ENCODE measurements around the gene WWC2. TPM values are rescaled to one million over a fixed set of nuclear protein-coding genes. Genes with fewer than 3 reads are reported as not detected.

The WWC2 gene
- total RNA-seq, 4 donors from 2014 or later, result 24.3 to 50.7 (median 41.8) TPM

GRCh38 chr4:183314336-183314735 lies 215.3 kb downstream of the WWC2 start:
- TF ChIP-seq, protein P1, sequence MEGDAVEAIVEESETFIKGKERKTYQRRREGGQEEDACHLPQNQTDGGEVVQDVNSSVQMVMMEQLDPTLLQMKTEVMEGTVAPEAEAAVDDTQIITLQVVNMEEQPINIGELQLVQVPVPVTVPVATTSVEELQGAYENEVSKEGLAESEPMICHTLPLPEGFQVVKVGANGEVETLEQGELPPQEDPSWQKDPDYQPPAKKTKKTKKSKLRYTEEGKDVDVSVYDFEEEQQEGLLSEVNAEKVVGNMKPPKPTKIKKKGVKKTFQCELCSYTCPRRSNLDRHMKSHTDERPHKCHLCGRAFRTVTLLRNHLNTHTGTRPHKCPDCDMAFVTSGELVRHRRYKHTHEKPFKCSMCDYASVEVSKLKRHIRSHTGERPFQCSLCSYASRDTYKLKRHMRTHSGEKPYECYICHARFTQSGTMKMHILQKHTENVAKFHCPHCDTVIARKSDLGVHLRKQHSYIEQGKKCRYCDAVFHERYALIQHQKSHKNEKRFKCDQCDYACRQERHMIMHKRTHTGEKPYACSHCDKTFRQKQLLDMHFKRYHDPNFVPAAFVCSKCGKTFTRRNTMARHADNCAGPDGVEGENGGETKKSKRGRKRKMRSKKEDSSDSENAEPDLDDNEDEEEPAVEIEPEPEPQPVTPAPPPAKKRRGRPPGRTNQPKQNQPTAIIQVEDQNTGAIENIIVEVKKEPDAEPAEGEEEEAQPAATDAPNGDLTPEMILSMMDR (IDR thresholded peaks at IDR 0.05; ENCODE audit: low read depth), result no peak

DNA sequence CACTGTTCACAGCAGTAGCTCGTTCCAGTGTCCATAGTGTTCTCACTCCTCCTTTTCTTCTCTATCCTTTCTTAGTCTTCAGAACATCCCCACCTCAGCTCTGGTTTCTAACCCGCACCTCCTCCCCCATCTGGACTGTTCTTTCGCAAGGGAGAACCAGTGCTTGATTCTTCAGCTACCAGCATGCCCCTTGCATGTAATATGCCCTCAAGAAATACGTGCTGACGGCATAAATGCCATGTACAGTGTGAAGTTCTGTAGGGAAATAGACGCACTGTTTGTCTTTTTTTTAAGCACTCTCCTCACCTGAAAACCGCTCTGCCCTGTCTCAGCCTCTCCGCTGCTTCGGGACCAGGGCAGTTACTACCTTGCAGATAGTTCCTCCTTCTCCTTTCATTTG lies 215.7 kb downstream of the WWC2 start:
- TF ChIP-seq, protein P1 (IDR thresholded peaks at IDR 0.05; ENCODE audit: low read depth), result no peak

- TF ChIP-seq, protein P1 (IDR thresholded peaks at IDR 0.05; ENCODE audit: low read depth), result no peak
Measured at GRCh38 chr4:183318656-183319055, 219.6 kb downstream of the WWC2 start.

DNA sequence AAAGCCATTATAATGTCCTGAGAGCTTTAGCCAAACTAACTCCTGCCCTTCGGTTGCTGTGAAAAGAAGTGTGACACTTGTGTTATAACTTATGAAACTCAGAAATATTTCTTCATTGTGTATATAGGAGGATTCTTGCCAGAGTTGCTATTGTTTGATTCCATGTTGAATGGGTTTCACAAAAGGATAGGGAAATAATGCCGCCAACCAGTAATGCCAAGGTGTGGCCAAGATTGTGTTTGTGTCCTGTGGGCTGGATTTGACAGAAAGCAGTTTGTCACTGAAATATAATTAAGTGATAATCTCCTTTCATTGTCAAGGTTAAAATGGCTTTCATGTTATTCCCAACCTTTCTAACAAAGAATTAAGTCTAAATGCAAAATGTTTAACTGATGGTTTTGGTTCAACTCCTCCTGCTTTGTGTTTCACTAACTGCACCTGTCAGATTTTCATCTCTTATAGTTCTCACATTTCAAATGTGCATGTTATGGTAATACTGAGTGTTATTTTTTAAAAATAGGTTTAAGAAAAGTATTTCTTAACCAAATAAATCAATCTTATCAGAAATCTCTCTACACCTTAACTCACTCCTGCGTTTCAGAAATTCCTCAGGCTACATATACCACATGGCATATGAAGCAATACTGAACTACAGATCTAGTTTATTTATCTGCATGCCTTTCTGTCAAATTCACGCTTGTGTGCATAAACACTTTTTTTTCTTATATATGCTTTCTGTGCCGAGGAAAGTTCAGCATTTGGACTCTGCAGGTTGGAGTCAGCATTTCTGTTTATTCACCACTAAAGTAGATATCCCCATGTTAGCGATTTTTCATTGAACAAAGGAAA lies 221.4 kb downstream of the WWC2 start, which contains the start of gene CLDN22:
TSS of gene CLDN22 (minus strand) at position 66 of the 849 bp plus-strand sequence. CDS start at position 8, 58 bp downstream.
- TF ChIP-seq, protein P1 (IDR thresholded peaks at IDR 0.05; ENCODE audit: low read depth), result no peak

DNA sequence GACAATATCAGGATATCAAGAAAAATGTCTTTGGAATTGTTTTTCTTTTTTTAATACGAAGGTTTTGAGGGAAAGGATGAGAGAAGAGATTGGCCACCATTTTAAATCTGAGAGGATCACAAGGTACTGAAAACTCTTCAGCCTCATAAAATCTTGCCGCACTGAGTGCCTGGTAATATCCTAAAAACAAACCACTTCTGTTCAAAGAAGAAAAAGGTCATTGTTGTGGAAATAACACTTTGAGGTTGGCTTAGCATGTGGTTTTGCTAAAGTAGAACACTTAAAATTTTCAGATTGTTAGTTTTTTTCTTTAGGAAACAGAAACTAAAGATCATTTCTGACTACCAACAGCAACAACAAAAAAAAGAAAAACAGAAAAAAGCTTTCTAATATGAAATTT lies 222.0 kb downstream of the WWC2 start:
- TF ChIP-seq, protein P1 (IDR thresholded peaks at IDR 0.05; ENCODE audit: low read depth), result no peak

DNA sequence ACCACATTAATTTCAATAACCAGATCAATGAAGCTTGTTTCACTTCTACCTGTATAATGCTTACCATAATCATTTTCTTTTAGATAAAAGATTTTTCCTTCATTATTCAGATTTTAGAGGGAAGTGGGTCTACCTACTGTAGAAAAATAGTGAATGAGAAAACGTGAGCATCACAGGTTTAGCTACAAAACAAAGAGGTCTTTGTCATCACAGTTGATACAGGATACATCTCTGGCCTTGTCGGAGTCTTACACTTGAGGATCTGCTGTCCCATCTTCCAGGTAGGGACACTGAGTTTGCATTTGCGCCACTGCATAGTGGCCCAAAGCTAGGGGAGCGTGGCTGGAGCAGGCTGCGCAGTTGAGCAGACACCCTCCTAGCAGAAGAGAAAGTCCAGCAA lies 222.5 kb downstream of the WWC2 start:
- TF ChIP-seq, protein P1 (IDR thresholded peaks at IDR 0.05; ENCODE audit: low read depth), result no peak

DNA sequence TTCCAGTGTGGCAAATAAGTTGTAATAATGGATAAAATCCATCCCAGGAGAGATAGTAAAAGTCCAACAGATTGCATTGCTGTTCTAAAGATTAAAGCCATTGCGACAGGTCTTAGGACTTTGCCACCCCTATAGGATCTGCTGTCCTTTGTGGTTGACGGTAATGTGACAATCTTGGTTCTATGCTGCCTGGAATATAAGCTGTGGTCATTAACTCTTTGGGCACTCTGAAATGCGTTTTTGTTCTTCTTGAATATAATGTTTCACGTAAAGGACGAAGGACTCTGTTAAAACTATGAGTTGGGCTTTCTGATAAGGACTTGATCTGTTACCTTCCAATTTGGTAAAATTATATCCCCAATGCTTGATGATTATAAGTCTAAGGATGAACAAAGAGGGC lies 223.3 kb downstream of the WWC2 start, which contains the start of gene CLDN24:
TSS of gene CLDN24 (minus strand) at position 101 of the 400 bp plus-strand sequence. CDS start at position 101, 0 bp downstream.
- TF ChIP-seq, protein P1 (IDR thresholded peaks at IDR 0.05; ENCODE audit: low read depth), result no peak

All from subcutaneous adipose tissue (tissue), 4 donors.